Ovary (tissue), 9 donors: ENCODE measurements around the gene MYMX. TPM values are rescaled to one million over a fixed set of nuclear protein-coding genes. Genes with fewer than 3 reads are reported as not detected.

Experiments used
- DNase-seq, 5 donors: peaks; one replicate each; pipeline ENCODE4 v3.0.0-alpha.2; 2019 to 2020
- H3K27ac ChIP-seq, 2 donors: fragments of 200-600 bp; one replicate each; pipeline versions ENCODE4 v1.5.1 to v1.8.0; 2019 to 2022
- H3K27me3 ChIP-seq: fragments of 200-600 bp; one replicate; pipeline ENCODE4 v1.8.0; 2022
- H3K36me3 ChIP-seq: fragments of 200-600 bp; sonication (generic); one replicate; pipeline ENCODE4 v1.5.1; 2019
- H3K4me1 ChIP-seq: one replicate; pipeline ENCODE4 v1.8.1; 2013; ENCODE audit warnings: mild to moderate bottlenecking, moderate library complexity; ENCODE audit not compliant: insufficient read depth
- H3K4me3 ChIP-seq: fragments of 200-600 bp; sonication (generic); one replicate; pipeline ENCODE4 v1.5.1; 2017
- H3K9me3 ChIP-seq, 2 donors: fragments of 200-600 bp in 1 of 2; sonication (generic) in 1 of 2; one replicate each; pipeline versions ENCODE4 v1.5.1 to v1.8.1; 2013 to 2019; ENCODE audit warnings: mild to moderate bottlenecking in 1 of 2, moderate library complexity in 1 of 2
- EP300 ChIP-seq: sonication (generic); formaldehyde crosslinking; IDR thresholded peaks from one replicate; pipeline ENCODE4 v1.6.1; 2017; ENCODE audit warnings: antibody characterized with exemption
- POLR2A ChIP-seq: fragments of 450-650 bp; IDR thresholded peaks from one replicate; pipeline ENCODE4 v1.6.1; 2017; ENCODE audit warnings: antibody characterized with exemption, mild to moderate bottlenecking, moderate library complexity
- WGBS, 3 donors: extraction: QIAGEN DNeasy Blood & Tissue Kit in 1 of 3; methylation state at CpG; one replicate each; pipeline versions ENCODE4 v1.1.5 to v1.1.7; 2013 to 2017; 5-methylcytosine and 5-hydroxymethylcytosine counted together
- intact Hi-C, 4 donors: fragments of 100-400 bp; cut with DNase I; formaldehyde crosslinking; loops; one replicate each; pipeline versions ENCODE4 v1.11.0 to v1.15.1; 2022 to 2023
- polyA plus RNA-seq, 2 donors: library from polyadenylated mRNA; stranded (reverse); fragments of 200-250 nt in 1 of 2; fragments of 350-450 nt in 1 of 2; fragmentation: Illumina TruSeq in 1 of 2; extraction: RNeasy Lipid Tissue Mini Kit (QIAGEN cat#74804) in 1 of 2; gene quantifications; one replicate each; pipeline ENCODE4 v1.2.3, GENCODE V29; 2013 to 2014
- total RNA-seq, 7 donors: library from RNA; depleted of rRNA in 2 of 7; stranded (reverse); fragments of >200 nt in 2 of 7; fragmentation: NEBNext Ultra II Directional in 3 of 7; extraction: Animal tissue kit (Norgen Biotek cat#: 25700) in 3 of 7; gene quantifications; one replicate each; pipeline versions ENCODE4 v1.1.0 to v1.2.4, GENCODE V29; 2016 to 2023
- TF ChIP-seq, protein P1 (sequence below), 3 donors: fragments of 450-650 bp in 2 of 3; fragments of 200-600 bp in 1 of 3; IDR thresholded peaks; one replicate each; pipeline versions ENCODE4 v1.5.1 to v1.8.0; 2016 to 2022; ENCODE audit warnings: antibody characterized with exemption in 3 of 3, mild to moderate bottlenecking in 1 of 3
- donor health status: DM: no; HTN: no; CAD: no; lungs with moderate emphysema.
- donor health status: DM: no; HTN: no; CAD: no.
- donor health status: Bipolar disorder and iron deficiency.
- donor health status: DM: yes; HTN: yes; CAD: no.
- donor health status: DM: no; HTN: no; CAD: no.
- donor health status: DM: yes; HTN: yes; CAD: no.

Gene MYMX
- total and polyA plus RNA-seq, 9 donors: 0.40 to 0.50 (median 0.42) TPM; not detected in 5

DNA sequence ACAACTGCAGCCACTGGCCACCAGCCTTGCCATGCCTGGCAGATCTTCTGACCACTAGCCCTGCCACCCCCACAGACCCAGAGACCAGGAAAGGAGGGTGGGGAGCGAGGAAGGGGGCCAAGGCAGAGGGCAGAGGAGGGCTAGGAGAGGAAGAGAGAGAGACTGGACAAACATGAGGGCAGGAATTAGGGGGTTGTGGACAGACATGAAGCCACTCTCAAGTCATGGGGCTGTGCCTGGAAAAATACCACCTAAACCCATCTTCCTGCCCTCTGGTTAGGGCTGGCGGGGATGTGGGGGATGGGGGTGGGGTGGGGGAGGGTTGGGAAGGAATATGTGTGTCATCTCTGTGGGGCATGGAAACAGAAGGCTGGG lies 5.2 kb downstream of the MYMX start:
- WGBS, 3 donors: 73 to 89% (median 78%) methylated on average over 2 of the region's 2 CpGs
- no peak for TF ChIP-seq EP300
- TF ChIP-seq, protein P1, sequence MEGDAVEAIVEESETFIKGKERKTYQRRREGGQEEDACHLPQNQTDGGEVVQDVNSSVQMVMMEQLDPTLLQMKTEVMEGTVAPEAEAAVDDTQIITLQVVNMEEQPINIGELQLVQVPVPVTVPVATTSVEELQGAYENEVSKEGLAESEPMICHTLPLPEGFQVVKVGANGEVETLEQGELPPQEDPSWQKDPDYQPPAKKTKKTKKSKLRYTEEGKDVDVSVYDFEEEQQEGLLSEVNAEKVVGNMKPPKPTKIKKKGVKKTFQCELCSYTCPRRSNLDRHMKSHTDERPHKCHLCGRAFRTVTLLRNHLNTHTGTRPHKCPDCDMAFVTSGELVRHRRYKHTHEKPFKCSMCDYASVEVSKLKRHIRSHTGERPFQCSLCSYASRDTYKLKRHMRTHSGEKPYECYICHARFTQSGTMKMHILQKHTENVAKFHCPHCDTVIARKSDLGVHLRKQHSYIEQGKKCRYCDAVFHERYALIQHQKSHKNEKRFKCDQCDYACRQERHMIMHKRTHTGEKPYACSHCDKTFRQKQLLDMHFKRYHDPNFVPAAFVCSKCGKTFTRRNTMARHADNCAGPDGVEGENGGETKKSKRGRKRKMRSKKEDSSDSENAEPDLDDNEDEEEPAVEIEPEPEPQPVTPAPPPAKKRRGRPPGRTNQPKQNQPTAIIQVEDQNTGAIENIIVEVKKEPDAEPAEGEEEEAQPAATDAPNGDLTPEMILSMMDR (IDR thresholded peaks at IDR 0.05): no peak
- TF ChIP-seq POLR2A: no peak
- intact Hi-C loops: loop anchor here in 1 of 4 donors (2.0 kb wide), 1 partner anchor 15 kb away; no protein-coding TSS in a partner anchor
- H3K27me3 ChIP-seq: no peaks in the 10 kb centered on the region
- H3K9me3 ChIP-seq: no peaks in the 10 kb centered on the region
- no peaks in the 10 kb centered on the region for H3K36me3 ChIP-seq
- H3K4me1 ChIP-seq: peaks cover 34% of the 10 kb centered on the region
- DNase-seq: no peak
- peak overlapping the region; percentile 60 to 72 for H3K27ac ChIP-seq
- H3K4me3 ChIP-seq: no peak overlapping the region

- DNase-seq: peak in 2 of 5 donors; percentile 38 to 53
- no peaks in the 10 kb centered on the region for H3K36me3 ChIP-seq
- H3K27ac ChIP-seq: peak overlapping the region; percentile 67 to 72
- no peaks in the 10 kb centered on the region for H3K9me3 ChIP-seq
- peak overlapping the region; percentile 53 for H3K4me3 ChIP-seq
- intact Hi-C loops: loop anchor here in 1 of 4 donors (2.0 kb wide), 1 partner anchor 14 kb away; no protein-coding TSS in a partner anchor
- 24 to 31% (median 29%) methylated on average over 26 of the region's 26 CpGs for WGBS, 3 donors
- TF ChIP-seq, protein P1 (IDR thresholded peaks at IDR 0.05): no peak
- TF ChIP-seq POLR2A (no peak), EP300 (no peak)
- H3K4me1 ChIP-seq: peaks cover 37% of the 10 kb centered on the region
- H3K27me3 ChIP-seq: no peaks in the 10 kb centered on the region
These were observed 6.0 kb downstream of the MYMX start for GRCh38 chr6:44222486-44223318.

- peak within 1 kb of the TSS; percentile 67 to 72 for H3K27ac ChIP-seq
- 0% methylated on average over 35 to 73 of the region's 73 CpGs for WGBS, 3 donors
- peaks cover 37% of the 10 kb centered on the region for H3K4me1 ChIP-seq
- H3K4me3 ChIP-seq: peak within 1 kb of the TSS; percentile 53
- H3K27me3 ChIP-seq: no peaks in the 10 kb centered on the region
- intact Hi-C loops: loop anchor here in 1 of 4 donors (2.0 kb wide), 1 partner anchor 13 kb away; no protein-coding TSS in a partner anchor
- DNase-seq: peak; percentile 70 to 79 (median 77)
- H3K36me3 ChIP-seq: no peaks in the 10 kb centered on the region
- no peaks in the 10 kb centered on the region for H3K9me3 ChIP-seq
- peak; percentile 9 for TF ChIP-seq POLR2A
- TF ChIP-seq, protein P1 (IDR thresholded peaks at IDR 0.05): no peak
These were observed 6.7 kb downstream of the MYMX start, which contains the start of gene SLC29A1 for GRCh38 chr6:44223319-44224028. SLC29A1 (plus strand) TSS chr6:44223595; CDS start chr6:44227314, 3,719 bp downstream.
